Measurements from ENCODE around the gene CDHR5.

CDHR5 gene

DNA sequence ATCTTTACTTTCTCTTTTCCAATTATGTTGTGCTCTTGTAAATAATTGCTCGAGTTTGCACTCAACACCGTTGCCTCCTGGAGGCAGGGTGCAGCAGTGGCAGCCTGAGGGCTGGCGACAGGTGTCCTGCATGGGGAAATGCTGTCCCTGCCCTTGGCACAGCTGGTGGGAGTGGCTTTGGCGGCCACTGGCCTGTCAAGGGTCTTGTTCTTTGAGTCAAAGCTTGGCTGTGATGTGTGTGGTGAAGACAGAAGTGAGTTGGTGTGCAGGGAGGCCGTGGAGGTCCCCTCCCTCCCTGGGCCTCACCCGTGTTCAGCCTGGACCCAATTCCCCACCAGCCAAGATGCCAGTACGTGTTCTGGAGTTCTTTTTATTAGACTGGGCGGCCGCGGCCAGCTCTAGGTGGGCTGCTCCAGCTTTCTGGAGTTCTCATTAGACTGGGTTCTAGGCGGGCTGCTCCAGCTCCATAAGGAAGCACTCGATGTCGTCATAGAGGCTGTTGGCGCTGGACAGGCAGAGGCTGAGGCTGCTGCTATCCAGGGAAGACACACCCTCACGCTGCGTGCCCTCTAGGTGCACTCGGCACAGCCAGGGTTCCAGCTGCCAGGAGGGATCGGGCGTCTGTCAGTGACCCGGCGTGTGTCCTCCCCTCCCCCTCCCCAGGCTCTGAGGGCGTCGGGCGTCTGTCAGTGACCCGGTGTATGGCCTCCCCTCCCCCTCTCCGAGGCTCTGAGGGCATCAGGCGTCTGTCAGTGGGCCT lies 12.4 kb downstream of the CDHR5 start:
- no peak for DNase-seq (ENCODE audit: low spot score)
- Histone ChIP-seq H3K27ac (replicated peaks; ENCODE audit: low read length) (no peak overlapping the region), H3K4ac (ENCODE audit: low read length) (no peak overlapping the region), H2BK5ac (ENCODE audit: low read length) (no peak overlapping the region), H3K23ac (ENCODE audit: low read depth, low read length, poor library complexity) (peak overlapping the region; percentile 86), H2AFZ (ENCODE audit: low read length) (no peak overlapping the region), H3K4me3 (ENCODE audit: low read length in 2 of 2) (no peak overlapping the region), H3K79me1 (ENCODE audit: low read depth, low read length) (peaks cover 21% of the 10 kb centered on the region), H3K9me3 (replicated peaks in 1 of 2; ENCODE audit: control insufficient read depth in 2 of 2, insufficient read depth in 1 of 2, low read depth in 1 of 2, low read length in 2 of 2) (no peaks in the 10 kb centered on the region), H2AK5ac (ENCODE audit: low read depth, low read length) (no peak overlapping the region), H3K18ac (ENCODE audit: low read length) (no peak overlapping the region), H2BK120ac (ENCODE audit: low read depth, low read length) (no peak overlapping the region), H2BK12ac (ENCODE audit: low read length) (no peak overlapping the region), H3K4me2 (ENCODE audit: insufficient read depth, low read length, poor library complexity, severe bottlenecking) (no peak overlapping the region), H3K27me3 (ENCODE audit: control insufficient read depth in 3 of 3, insufficient read depth in 3 of 3, low read depth in 1 of 3, low read length in 3 of 3) (peaks cover 0 to 2% (median 0%) of the 10 kb centered on the region in 3 experiments), H4K91ac (ENCODE audit: low read depth, low read length, poor library complexity) (no peak overlapping the region), H2BK15ac (ENCODE audit: low read length) (no peak overlapping the region), H3K9ac (ENCODE audit: low read depth, low read length, poor library complexity) (peak overlapping the region; percentile 30), H3K14ac (ENCODE audit: low read length) (no peak overlapping the region), H3K36me3 (replicated peaks in 1 of 2; ENCODE audit: control insufficient read depth in 2 of 2, insufficient read depth in 2 of 2, low read length in 2 of 2) (peaks cover 47 to 70% of the 10 kb centered on the region in 2 donors), H4K8ac (ENCODE audit: low read depth, low read length) (no peak overlapping the region), H3K4me1 (ENCODE audit: control insufficient read depth in 2 of 2, insufficient read depth in 1 of 2, low read depth in 1 of 2, low read length in 2 of 2) (peaks cover 3 to 7% of the 10 kb centered on the region in 2 donors)
- no CpG with 5 or more reads among the region's 27 CpGs for WGBS, 2 donors (ENCODE audit: extremely low coverage in 2 of 2, insufficient read length in 2 of 2, insufficient replicate concordance in 1 of 2)

DNA sequence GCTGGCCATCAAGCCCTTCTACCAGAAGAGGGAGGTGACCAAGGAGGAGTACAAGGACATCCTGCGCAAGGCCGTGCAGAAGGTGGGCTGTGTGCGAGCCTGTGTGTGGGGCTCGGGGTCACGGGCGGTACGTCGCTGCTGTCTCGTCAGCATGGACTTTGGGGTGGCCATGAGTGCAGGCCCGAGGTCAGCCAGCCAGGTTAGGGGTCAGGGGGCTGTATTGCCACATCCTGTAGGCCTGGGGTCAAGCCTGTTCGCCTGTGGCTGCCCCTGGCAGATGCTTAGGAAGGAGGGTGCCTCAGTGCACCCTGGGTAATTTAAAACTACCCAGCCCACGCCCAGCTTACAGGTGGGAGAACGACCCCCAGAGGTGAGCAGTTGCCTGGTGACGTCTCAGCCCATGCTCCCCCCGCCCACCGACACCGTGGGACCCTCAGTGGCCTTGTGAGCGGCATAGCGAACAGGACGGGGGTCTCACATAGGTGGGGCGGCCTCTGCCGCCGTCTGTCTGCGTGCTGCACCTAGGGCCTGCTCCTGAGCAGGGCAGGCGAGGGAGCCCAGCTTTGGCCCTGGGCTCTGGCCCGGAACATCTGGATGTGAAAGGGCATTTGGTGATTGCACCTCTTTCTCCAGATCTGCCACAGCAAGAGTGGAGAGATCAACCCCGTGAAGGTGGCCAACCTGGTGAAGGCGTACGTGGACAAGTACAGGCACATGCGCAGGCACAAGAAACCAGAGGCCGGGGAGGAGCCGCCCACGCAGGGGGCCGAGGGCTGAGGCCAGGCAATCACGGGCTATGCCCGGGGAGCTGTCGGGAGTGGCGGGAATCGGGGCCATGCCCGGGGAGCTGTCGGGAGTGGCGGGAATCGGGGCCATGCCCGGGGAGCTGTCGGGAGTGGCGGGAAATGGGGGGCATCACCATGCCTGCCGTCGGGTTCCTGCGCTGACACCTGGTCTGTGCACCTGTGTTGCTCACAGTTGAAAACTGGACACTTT lies 13.5 kb downstream of the CDHR5 start:
- H3K4me3 ChIP-seq (ENCODE audit: low read length in 2 of 2), result no peak overlapping the region
- peak overlapping the region; percentile 44 for H3K23ac ChIP-seq (ENCODE audit: low read depth, low read length, poor library complexity)
- H4K8ac ChIP-seq (ENCODE audit: low read depth, low read length), result no peak overlapping the region
- no peak overlapping the region for H2AFZ ChIP-seq (ENCODE audit: low read length)
- H3K9ac ChIP-seq (ENCODE audit: low read depth, low read length, poor library complexity), result no peak overlapping the region
- peak overlapping the region; percentile 66 for H2BK5ac ChIP-seq (ENCODE audit: low read length)
- no peak overlapping the region for H3K14ac ChIP-seq (ENCODE audit: low read length)
- H3K36me3 ChIP-seq (replicated peaks in 1 of 2; ENCODE audit: control insufficient read depth in 2 of 2, insufficient read depth in 2 of 2, low read length in 2 of 2), result peaks cover 58 to 81% of the 10 kb centered on the region in 2 donors
- H3K18ac ChIP-seq (ENCODE audit: low read length), result no peak overlapping the region
- no peak overlapping the region for H3K4me2 ChIP-seq (ENCODE audit: insufficient read depth, low read length, poor library complexity, severe bottlenecking)
- no peak for DNase-seq (ENCODE audit: low spot score)
- no peak overlapping the region for H2BK15ac ChIP-seq (ENCODE audit: low read length)
- peaks cover 0 to 2% (median 0%) of the 10 kb centered on the region in 3 experiments for H3K27me3 ChIP-seq (ENCODE audit: control insufficient read depth in 3 of 3, insufficient read depth in 3 of 3, low read depth in 1 of 3, low read length in 3 of 3)
- no peak overlapping the region for H2BK12ac ChIP-seq (ENCODE audit: low read length)
- H3K4ac ChIP-seq (ENCODE audit: low read length), result no peak overlapping the region
- H2BK120ac ChIP-seq (ENCODE audit: low read depth, low read length), result no peak overlapping the region
- H3K27ac ChIP-seq (replicated peaks; ENCODE audit: low read length), result no peak overlapping the region
- no peaks in the 10 kb centered on the region for H3K9me3 ChIP-seq (replicated peaks in 1 of 2; ENCODE audit: control insufficient read depth in 2 of 2, insufficient read depth in 1 of 2, low read depth in 1 of 2, low read length in 2 of 2)
- H3K4me1 ChIP-seq (ENCODE audit: control insufficient read depth in 2 of 2, insufficient read depth in 1 of 2, low read depth in 1 of 2, low read length in 2 of 2), result peaks cover 3 to 7% of the 10 kb centered on the region in 2 donors
- no CpG with 5 or more reads among the region's 49 CpGs for WGBS, 2 donors (ENCODE audit: extremely low coverage in 2 of 2, insufficient read length in 2 of 2, insufficient replicate concordance in 1 of 2)
- H2AK5ac ChIP-seq (ENCODE audit: low read depth, low read length), result no peak overlapping the region
- peaks cover 17% of the 10 kb centered on the region for H3K79me1 ChIP-seq (ENCODE audit: low read depth, low read length)
- no peak overlapping the region for H4K91ac ChIP-seq (ENCODE audit: low read depth, low read length, poor library complexity)

DNA sequence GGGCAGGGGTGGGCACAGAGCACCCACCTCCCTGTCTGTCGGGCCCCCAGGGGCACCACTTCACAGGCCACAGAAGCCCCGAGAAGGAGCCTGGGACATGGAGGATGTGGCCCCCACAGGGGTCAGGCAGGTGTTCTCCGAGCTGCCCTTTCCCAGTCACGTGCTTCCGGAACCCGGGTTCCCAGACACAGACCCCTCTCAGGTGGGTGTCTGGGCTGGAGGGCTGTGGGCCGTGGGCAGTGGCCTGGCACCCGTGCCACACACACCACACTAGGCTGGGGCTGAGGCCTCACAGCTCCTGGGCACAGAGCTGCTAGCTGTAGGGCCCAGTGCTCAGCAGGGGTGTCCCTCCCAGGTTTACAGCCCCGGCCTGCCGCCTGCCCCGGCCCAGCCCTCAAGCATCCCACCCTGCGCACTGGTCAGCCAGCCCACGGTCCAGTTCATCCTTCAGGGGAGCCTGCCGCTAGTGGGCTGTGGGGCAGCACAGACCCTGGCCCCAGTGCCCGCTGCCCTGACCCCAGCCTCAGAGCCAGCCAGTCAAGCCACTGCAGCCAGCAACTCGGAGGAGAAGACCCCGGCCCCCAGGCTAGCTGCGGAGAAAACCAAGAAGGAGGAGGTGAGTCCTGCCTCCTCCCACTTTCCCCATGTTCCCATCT lies 14.5 kb downstream of the CDHR5 start:
- H3K4me3 ChIP-seq (ENCODE audit: low read length in 2 of 2), result no peak overlapping the region
- H3K79me1 ChIP-seq (ENCODE audit: low read depth, low read length), result peaks cover 17% of the 10 kb centered on the region
- H3K4me2 ChIP-seq (ENCODE audit: insufficient read depth, low read length, poor library complexity, severe bottlenecking), result no peak overlapping the region
- no peak overlapping the region for H3K27ac ChIP-seq (replicated peaks; ENCODE audit: low read length)
- peaks cover 0 to 2% (median 0%) of the 10 kb centered on the region in 3 experiments for H3K27me3 ChIP-seq (ENCODE audit: control insufficient read depth in 3 of 3, insufficient read depth in 3 of 3, low read depth in 1 of 3, low read length in 3 of 3)
- H3K4ac ChIP-seq (ENCODE audit: low read length), result no peak overlapping the region
- H2BK120ac ChIP-seq (ENCODE audit: low read depth, low read length), result no peak overlapping the region
- H3K9me3 ChIP-seq (replicated peaks in 1 of 2; ENCODE audit: control insufficient read depth in 2 of 2, insufficient read depth in 1 of 2, low read depth in 1 of 2, low read length in 2 of 2), result no peaks in the 10 kb centered on the region
- H2BK15ac ChIP-seq (ENCODE audit: low read length), result no peak overlapping the region
- H3K14ac ChIP-seq (ENCODE audit: low read length), result no peak overlapping the region
- peaks cover 3% of the 10 kb centered on the region in 2 donors for H3K4me1 ChIP-seq (ENCODE audit: control insufficient read depth in 2 of 2, insufficient read depth in 1 of 2, low read depth in 1 of 2, low read length in 2 of 2)
- H3K23ac ChIP-seq (ENCODE audit: low read depth, low read length, poor library complexity), result peak overlapping the region; percentile 44
- peak overlapping the region; percentile 66 for H2BK5ac ChIP-seq (ENCODE audit: low read length)
- H4K91ac ChIP-seq (ENCODE audit: low read depth, low read length, poor library complexity), result no peak overlapping the region
- H4K8ac ChIP-seq (ENCODE audit: low read depth, low read length), result peak overlapping the region; percentile 65
- no CpG with 5 or more reads among the region's 18 CpGs for WGBS, 2 donors (ENCODE audit: extremely low coverage in 2 of 2, insufficient read length in 2 of 2, insufficient replicate concordance in 1 of 2)
- no peak overlapping the region for H2BK12ac ChIP-seq (ENCODE audit: low read length)
- no peak overlapping the region for H2AK5ac ChIP-seq (ENCODE audit: low read depth, low read length)
- no peak overlapping the region for H3K18ac ChIP-seq (ENCODE audit: low read length)
- no peak overlapping the region for H2AFZ ChIP-seq (ENCODE audit: low read length)
- DNase-seq (ENCODE audit: low spot score), result no peak
- peaks cover 67 to 91% of the 10 kb centered on the region in 2 donors for H3K36me3 ChIP-seq (replicated peaks in 1 of 2; ENCODE audit: control insufficient read depth in 2 of 2, insufficient read depth in 2 of 2, low read length in 2 of 2)
- H3K9ac ChIP-seq (ENCODE audit: low read depth, low read length, poor library complexity), result no peak overlapping the region

All from neuronal stem cell (in vitro differentiated cells).